K562 (cell line): ENCODE data around the gene C3. TPM values are rescaled to one million over a fixed set of nuclear protein-coding genes. Genes with fewer than 3 reads are reported as not detected.

ENCODE experiments used
- HDAC2 ChIP-seq: fragments of 450-650 bp; IDR thresholded peaks from 2 replicates; pipeline ENCODE4 v1.6.1; 2016; ENCODE audit warnings: mild to moderate bottlenecking
- NR1H2 ChIP-seq: sonication (generic); formaldehyde crosslinking; IDR thresholded peaks from 2 replicates; pipeline ENCODE4 v1.4.0; 2020; ENCODE audit warnings: mild to moderate bottlenecking, missing genetic modification reagents
- RAD21 ChIP-seq, 2 experiments: fragments of 250-450 bp in 1 of 2; fragments of 450-650 bp in 1 of 2; sonication (Bioruptor Pico) in 1 of 2; formaldehyde crosslinking in 1 of 2; IDR thresholded peaks in 1 of 2; conservative IDR thresholded peaks in 1 of 2; 2 replicates each; pipeline versions ENCODE4 v1.4.0 to v1.8.0; 2020 to 2022; ENCODE audit warnings: mild to moderate bottlenecking in 2 of 2, moderate library complexity in 1 of 2
- RBM25 ChIP-seq: fragments of 200-400 bp; formaldehyde crosslinking; IDR thresholded peaks from 2 replicates; pipeline ENCODE4 v1.6.1; 2018; ENCODE audit warnings: low read length, low read depth, moderate library complexity; ENCODE audit not compliant: severe bottlenecking
- RCOR1 ChIP-seq, 2 experiments: IDR thresholded peaks; 2 replicates each; pipeline ENCODE4 v1.6.1; 2012; ENCODE audit warnings: low read depth in 2 of 2, low read length in 2 of 2, borderline replicate concordance in 1 of 2, improper control_type of control experiment in 1 of 2
- SAFB ChIP-seq: fragments of 200-400 bp; formaldehyde crosslinking; IDR thresholded peaks from 2 replicates; pipeline ENCODE4 v1.6.1; 2017; ENCODE audit warnings: low read depth, low read length, borderline replicate concordance
- SIRT6 ChIP-seq: IDR thresholded peaks from one replicate; pipeline ENCODE4 v1.6.1; 2012; ENCODE audit warnings: low read depth, mild to moderate bottlenecking, control low read depth, inconsistent platforms, low read length, moderate library complexity
- SMC3 ChIP-seq: conservative IDR thresholded peaks from 2 replicates; pipeline ENCODE4 v1.6.1; 2011; ENCODE audit warnings: low read depth, low read length, improper control_type of control experiment; ENCODE audit not compliant: insufficient read depth
- ZBTB7A ChIP-seq: IDR thresholded peaks from 2 replicates; pipeline ENCODE4 v1.6.1; 2011; ENCODE audit warnings: low read depth, mild to moderate bottlenecking, low read length, moderate library complexity, borderline replicate concordance; ENCODE audit not compliant: control insufficient read depth
- ZFP36 ChIP-seq: fragments of 150-350 bp; IDR thresholded peaks from 2 replicates; pipeline ENCODE4 v1.6.1; 2018; ENCODE audit warnings: low read length, low read depth; ENCODE audit not compliant: partially characterized antibody
- ZNF12 ChIP-seq: sonication (generic); formaldehyde crosslinking; IDR thresholded peaks from 2 replicates; pipeline ENCODE4 v1.4.0; 2020; ENCODE audit warnings: mild to moderate bottlenecking, missing genetic modification reagents
- polyA plus RNA-seq, 8 experiments: library from polyadenylated mRNA; depleted of rRNA in 4 of 8; stranded (reverse) in 5 of 8; unstranded in 3 of 8; fragments of >200 nt; fragmentation: Nextera tagmentation in 2 of 8; fragmentation: Illumina TruSeq in 1 of 8; extraction: Ambion mirVana in 2 of 8; extraction: Trizol in 1 of 8; gene quantifications; 2 replicates each; pipeline versions ENCODE4 v1.2.1 to v1.2.3, GENCODE V29; 2011 to 2014; ENCODE audit warnings: inconsistent platforms in 1 of 8, missing spikeins in 1 of 8
- total RNA-seq, 7 experiments: library from RNA; depleted of rRNA in 6 of 7; stranded (reverse); fragments of >200 nt in 6 of 7; fragmentation: Illumina TruSeq in 2 of 7; extraction: Trizol in 2 of 7; gene quantifications; 2 replicates each; pipeline versions ENCODE4 v1.2.1 to v1.2.3, GENCODE V29; 2011 to 2021; ENCODE audit warnings: low replicate concordance in 1 of 7
- TF ChIP-seq, protein P1 (sequence below), 2 experiments: fragments of 450-650 bp; formaldehyde crosslinking in 1 of 2; IDR thresholded peaks; 2 replicates each; pipeline versions ENCODE4 v1.4.0 to v1.6.1; 2014 to 2020; ENCODE audit warnings: mild to moderate bottlenecking in 2 of 2, borderline replicate concordance in 1 of 2, low read depth in 1 of 2
- TF ChIP-seq, protein P2 (sequence below), 3 experiments: fragments of 200-800 bp in 1 of 3; sonication (Bioruptor generic) in 1 of 3; sonication (generic) in 1 of 3; formaldehyde crosslinking in 1 of 3; IDR thresholded peaks; 2 replicates each; pipeline versions ENCODE4 v1.6.1 to v1.8.0; 2016 to 2022; ENCODE audit warnings: mild to moderate bottlenecking in 2 of 3, missing compliant biosample characterization in 2 of 3, missing genetic modification characterization in 2 of 3, missing genetic modification reagents in 1 of 3
- TF ChIP-seq, protein P3 (sequence below): fragments of 200-800 bp; sonication (Bioruptor generic); IDR thresholded peaks from 2 replicates; pipeline ENCODE4 v1.6.1; 2017; ENCODE audit warnings: missing genetic modification characterization, missing compliant biosample characterization

C3 gene
- total and polyA plus RNA-seq, 9 of the 15 experiments (the other 6 are each of a cell fraction or from before 2014, with no cell fraction given) = 0.59 to 10.6 (median 2.2) TPM

DNA sequence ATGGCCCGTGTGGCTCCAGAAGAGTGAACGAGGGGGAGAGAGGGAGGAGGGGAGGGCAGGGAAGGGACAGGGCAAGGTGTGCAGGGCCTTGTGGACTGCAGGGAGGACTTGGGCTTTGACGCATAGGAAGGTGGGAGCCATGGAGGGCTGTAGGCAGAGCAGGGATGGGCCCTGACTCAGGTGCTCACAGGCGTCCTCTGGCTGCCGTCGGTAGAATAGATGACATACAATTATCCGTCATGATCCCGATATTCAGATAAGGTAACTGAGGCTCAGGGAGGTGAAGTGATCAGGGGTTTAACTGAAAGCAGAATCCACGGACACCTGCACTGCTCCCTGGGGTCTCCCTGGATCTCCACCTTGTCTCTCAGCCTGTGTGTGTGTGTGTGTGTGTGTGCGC lies 3.4 kb downstream of the C3 start (continued):
- TF ChIP-seq SMC3 = peak; percentile 26; the same call in 1 of the 2 replicates
- TF ChIP-seq SIRT6 = no peak
- TF ChIP-seq HDAC2 = peak; percentile 57; the same call in 1 of the 2 replicates
- TF ChIP-seq RAD21 (CRISPR knock-in tag; conservative IDR thresholded peaks at IDR 0.05 in 1 of 2, IDR thresholded peaks at IDR 0.05 in 1 of 2) = peak in 1 of 2 experiments; percentile 37; a peak in 2 of 4 replicates
- peak; percentile 96 for TF ChIP-seq ZFP36
- 0 out of 2 replicates have a peak, but pooled peaks have one; percentile 0 for TF ChIP-seq NR1H2 (CRISPR knock-in tag)
- peak; percentile 37; the same call in 1 of the 2 replicates for TF ChIP-seq ZBTB7A
- TF ChIP-seq, protein P1, sequence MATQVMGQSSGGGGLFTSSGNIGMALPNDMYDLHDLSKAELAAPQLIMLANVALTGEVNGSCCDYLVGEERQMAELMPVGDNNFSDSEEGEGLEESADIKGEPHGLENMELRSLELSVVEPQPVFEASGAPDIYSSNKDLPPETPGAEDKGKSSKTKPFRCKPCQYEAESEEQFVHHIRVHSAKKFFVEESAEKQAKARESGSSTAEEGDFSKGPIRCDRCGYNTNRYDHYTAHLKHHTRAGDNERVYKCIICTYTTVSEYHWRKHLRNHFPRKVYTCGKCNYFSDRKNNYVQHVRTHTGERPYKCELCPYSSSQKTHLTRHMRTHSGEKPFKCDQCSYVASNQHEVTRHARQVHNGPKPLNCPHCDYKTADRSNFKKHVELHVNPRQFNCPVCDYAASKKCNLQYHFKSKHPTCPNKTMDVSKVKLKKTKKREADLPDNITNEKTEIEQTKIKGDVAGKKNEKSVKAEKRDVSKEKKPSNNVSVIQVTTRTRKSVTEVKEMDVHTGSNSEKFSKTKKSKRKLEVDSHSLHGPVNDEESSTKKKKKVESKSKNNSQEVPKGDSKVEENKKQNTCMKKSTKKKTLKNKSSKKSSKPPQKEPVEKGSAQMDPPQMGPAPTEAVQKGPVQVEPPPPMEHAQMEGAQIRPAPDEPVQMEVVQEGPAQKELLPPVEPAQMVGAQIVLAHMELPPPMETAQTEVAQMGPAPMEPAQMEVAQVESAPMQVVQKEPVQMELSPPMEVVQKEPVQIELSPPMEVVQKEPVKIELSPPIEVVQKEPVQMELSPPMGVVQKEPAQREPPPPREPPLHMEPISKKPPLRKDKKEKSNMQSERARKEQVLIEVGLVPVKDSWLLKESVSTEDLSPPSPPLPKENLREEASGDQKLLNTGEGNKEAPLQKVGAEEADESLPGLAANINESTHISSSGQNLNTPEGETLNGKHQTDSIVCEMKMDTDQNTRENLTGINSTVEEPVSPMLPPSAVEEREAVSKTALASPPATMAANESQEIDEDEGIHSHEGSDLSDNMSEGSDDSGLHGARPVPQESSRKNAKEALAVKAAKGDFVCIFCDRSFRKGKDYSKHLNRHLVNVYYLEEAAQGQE (IDR thresholded peaks at IDR 0.05; ENCODE audit: borderline replicate concordance) = peak; percentile 26; the same call in 1 of the 2 replicates
- TF ChIP-seq, protein P1 (CRISPR knock-in tag; IDR thresholded peaks at IDR 0.05; ENCODE audit: low read depth) = no peak
- TF ChIP-seq, protein P2, sequence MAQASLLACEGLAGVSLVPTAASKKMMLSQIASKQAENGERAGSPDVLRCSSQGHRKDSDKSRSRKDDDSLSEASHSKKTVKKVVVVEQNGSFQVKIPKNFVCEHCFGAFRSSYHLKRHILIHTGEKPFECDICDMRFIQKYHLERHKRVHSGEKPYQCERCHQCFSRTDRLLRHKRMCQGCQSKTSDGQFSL (CRISPR knock-in tag; IDR thresholded peaks at IDR 0.05) = no peak
- TF ChIP-seq, protein P2 (tag; IDR thresholded peaks at IDR 0.05) = no peak
- TF ChIP-seq SAFB = no peak
- peak; percentile 86 for TF ChIP-seq RBM25
- TF ChIP-seq, protein P3, sequence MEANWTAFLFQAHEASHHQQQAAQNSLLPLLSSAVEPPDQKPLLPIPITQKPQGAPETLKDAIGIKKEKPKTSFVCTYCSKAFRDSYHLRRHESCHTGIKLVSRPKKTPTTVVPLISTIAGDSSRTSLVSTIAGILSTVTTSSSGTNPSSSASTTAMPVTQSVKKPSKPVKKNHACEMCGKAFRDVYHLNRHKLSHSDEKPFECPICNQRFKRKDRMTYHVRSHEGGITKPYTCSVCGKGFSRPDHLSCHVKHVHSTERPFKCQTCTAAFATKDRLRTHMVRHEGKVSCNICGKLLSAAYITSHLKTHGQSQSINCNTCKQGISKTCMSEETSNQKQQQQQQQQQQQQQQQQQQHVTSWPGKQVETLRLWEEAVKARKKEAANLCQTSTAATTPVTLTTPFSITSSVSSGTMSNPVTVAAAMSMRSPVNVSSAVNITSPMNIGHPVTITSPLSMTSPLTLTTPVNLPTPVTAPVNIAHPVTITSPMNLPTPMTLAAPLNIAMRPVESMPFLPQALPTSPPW (CRISPR knock-in tag) = peak; percentile 15; the same call in 1 of the 2 replicates
- peak in 1 of 2 experiments; percentile 90; a peak in 2 of 4 replicates for TF ChIP-seq RCOR1 (IDR thresholded peaks at IDR 0.05; ENCODE audit: borderline replicate concordance in 1 of 2, low read depth in 2 of 2, low read length in 2 of 2)
- TF ChIP-seq ZNF12 (CRISPR knock-in tag) = 0 out of 2 replicates have a peak, but pooled peaks have one; percentile 5
